GF-D8 (cell line): Measurements from ENCODE around the gene TSPAN11.
"Not testable (repeated sequence)": the region's sequence is repeated elsewhere in the genome, so short reads cannot be mapped to it uniquely, and the experiment has no call there.

Experiments used
- DNase-seq: peaks from one replicate; lab custom pipeline; 2025; lab: John Stamatoyannopoulos, UW

The TSPAN11 gene

DNA sequence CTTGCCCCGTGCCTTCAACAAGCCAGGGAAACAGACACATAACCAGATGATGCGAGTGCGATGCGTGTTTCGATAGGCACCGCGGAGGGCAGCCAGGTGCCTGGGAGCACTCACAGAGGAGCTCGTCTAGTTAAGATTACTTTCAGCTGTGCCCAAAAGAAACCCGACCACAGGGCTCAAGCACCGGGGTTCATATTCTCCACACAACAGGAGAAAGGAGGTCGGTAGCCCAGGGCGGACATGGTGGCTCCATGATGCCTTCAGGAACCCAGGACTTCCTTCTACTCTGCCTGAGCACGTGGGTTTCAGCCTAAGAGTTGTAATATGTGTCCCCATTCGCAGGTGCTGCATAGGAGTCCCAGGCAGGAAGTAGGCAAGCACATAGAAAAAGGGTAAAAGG is 93.4 kb downstream of the TSPAN11 start:
- DNase-seq = no peak

DNA sequence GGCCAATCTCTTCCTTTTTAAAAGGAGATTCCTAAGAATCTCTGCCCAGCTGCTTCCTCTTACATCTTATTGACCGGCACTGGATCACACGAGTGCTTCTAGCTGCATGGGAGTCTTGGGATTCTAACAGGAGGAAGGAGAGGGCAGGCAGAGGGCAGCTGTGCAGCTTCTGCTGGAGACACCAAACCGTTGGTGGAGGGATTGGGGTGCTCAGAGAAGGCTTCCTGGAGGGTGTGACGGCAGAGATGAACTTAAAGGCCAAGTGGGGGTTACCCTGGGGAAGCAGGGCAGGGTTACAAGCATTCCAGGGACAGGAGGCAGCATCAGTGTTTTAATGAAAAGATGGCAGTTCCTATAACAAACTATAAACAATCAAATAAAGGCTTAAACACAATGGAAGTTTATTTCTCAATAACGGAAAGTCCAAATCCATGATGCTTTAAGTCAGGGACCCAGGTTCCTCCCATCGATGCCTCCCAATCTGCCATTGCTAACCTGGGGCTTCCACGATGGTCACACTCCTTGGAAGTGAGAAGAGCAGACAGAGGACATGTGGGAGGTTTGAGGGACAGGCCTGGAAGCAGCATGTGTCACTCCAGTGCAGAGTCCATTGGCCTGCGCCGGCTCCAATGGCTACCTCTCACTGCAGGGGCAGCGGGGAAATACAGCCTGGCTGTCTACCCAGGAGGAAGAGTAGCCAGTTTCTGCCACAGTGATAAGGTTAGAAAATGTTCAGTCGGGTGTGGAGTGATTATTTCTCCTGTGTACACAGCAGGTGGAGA is 94.0 kb downstream of the TSPAN11 start:
- DNase-seq = no peak

DNA sequence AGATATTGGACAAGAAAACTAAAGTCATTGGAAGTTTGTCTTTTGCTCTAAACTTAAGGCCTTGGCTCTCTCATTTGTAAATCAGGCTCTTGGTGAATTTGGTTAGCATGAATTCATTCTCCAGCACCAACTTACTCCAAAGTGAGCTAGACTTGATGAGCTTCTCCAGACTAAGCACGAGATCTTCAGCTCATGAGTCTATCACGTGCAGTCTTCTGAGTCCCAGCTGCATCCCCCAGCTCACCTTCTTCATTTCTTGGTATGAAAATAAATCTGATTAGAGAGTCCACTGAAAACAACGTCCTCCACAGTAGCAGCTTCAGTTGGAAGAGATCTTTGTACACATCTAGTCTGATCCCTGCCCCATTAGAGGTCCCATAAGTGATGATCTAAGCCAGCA is 94.6 kb downstream of the TSPAN11 start:
- DNase-seq = no peak

DNA sequence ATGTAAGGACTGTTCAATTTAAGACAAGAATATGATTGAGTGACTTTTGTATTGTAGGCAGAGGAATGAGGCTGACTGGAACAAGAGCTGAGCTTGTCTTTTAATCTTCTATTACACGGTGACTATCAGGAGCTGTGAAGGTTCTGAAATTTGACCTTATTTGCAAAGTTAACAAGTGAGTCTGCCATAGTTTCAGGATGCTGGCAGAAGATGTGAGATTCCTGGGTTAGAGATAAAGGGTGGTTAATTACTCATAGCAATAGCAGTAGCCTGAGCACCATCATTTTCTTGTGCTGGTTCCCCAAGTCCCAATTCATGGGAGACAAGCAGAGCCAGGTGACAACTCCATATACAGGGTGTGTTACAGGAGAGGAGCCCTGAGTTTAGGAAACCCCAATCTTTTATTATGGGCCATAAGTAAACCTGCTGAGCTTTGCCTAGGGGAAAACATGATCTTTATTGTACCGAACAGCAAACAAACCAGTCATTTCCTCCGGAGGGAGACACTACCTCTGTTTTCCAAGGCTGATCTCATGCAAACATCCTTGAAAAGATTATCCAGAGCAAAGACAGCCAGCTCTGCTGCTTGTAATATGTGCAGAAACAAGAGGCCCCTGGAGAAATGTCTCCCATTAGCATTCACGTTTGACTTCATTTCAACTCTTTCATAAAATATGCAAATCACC is 95.4 kb downstream of the TSPAN11 start:
- no peak for DNase-seq

DNA sequence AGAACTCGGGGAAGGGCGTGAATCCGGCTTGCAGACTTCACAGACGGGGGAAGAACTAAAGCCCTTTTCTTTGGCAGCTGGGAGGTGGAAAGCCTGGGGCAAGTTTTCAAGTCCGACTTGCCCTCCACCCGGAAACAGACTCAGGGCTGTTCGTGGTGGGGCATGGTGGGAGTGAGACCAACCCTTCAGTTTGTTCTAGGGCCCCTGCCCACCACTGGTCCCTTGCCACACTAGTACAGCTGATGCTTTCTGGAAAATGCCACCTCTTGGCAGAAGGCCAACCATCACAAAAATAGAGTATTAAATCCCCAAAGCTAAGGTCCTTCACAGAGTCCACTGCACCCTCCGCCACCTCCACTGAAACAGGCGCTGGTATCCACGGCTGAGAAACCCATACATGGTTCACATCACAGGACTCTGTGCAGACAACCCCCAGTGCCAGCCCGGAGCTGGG is 96.8 kb downstream of the TSPAN11 start:
- no peak for DNase-seq

DNA sequence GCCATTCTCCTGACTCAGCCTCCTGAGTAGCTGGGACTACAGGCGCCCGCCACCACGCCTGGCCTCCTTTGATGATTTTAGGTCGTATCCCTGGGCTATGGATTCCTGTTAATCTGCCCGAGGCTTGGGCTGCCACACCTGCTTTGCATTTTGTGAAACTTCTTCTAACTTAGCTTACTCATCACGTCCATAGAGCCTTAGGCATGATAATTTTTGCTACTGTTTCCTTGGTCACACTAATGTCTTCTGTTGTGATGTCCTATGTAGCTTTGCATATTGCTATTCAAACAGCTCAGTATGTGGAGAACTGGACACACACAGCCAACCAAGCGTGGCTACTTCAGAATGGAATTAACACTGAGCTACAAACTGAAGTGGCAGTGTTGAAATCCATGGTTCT is 99.7 kb downstream of the TSPAN11 start:
- no peak for DNase-seq

DNA sequence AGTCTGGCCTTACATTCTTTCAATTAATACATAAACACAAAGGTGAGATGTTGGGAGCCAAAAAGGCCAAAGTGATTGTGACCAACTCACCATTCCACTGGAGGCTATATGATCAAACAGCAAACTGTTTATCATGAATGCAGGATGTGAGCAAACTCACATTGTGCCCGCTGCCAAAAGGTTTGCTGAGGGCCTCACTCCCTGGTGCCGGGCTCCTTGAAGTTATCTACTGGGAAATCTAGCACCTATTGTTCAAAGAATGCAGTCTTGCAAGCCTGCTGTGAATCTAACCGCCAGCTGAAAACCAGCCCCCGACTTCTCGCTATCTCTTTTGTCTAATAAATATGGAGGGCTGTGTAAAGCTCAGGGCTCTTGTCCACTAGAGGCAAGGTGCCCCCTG is 100.5 kb downstream of the TSPAN11 start:
- not testable (repeated sequence) for DNase-seq

DNA sequence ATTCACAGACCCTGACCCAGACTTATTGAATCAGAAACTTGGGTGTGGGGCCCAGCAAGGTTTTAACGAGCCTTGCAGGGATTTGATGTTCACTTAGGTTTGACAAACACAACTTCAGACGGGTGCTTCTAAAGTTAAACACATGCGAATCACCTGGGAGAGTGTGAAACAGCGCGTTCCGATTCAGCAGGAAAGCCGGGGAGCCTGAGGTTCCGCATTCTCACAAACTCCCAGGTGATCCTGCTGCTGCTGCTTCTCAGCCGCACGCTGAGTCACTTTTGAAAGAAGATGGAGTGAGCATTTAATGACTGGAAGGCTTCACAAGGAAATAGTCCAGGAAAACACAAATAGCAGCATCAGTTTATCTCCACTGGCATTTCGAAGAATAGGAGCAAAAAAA is 102.9 kb downstream of the TSPAN11 start:
- DNase-seq = no peak

DNA sequence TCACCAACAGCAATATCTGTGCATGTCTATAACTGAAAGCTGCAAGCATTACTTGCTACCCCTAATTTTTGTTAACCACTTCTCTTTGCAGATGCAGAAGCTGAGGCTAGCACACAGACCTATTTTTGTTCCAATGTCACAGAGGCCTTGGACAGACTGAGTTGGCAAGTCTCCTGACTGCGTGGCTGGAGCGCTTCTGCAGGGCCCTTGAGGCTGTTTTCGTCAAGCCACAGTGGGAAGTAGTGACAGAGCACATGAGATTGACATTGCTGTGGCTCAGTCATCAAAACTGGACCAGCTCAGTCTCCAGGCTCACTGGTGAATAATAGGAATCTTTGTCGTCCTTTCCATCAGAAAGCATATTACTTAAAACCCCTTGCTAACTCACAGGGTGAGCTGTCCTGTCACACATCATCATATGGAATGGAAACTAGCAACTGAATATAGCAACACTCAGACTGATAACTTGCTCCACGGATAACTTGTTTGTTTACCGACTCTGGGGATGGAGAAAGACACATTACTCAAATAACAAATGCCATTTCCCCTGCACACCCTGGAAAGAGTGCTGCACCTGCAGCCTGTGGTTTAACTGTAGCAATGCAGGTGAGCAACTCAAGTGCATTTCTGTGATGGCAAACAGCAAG is 103.5 kb downstream of the TSPAN11 start:
- no peak for DNase-seq

DNA sequence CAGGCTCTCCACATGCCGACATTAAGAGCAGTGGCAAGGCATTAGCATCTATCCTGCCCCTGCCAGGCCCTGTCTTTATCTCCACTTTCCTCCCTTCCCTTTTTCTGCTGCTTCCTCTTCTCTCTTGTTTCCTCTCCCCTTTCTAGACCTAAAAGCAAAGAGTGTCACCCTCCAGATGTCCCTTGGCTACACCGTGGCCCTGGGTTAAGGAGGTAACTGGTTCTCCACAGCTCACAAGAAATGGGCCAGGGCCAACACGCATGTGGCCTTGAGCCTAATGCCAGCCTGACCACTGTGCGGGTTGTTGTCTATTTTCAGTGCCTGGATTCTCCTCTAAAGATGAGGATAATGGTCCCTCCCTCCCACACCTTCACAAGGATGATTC is 105.4 kb downstream of the TSPAN11 start:
- no peak for DNase-seq

DNA sequence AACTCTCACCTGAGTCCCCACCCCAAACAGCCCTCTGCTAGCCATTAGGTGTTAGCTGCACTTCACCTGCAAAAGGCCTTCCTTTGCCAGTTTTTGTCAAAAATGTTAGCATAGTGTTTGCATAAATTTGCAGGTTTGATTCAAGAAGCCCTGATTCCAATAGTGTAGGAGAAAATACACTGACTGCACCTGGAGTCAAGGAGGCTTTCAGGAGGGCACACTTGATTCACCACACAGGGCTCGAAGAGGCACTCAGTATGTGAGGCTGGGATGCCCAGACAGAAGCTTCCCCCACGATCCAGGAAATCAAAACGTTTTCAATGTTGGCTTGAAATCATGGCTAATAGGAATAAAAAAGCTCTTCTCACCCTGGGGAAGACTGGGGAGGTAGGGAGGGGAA is 106.6 kb downstream of the TSPAN11 start:
- no peak for DNase-seq

DNA sequence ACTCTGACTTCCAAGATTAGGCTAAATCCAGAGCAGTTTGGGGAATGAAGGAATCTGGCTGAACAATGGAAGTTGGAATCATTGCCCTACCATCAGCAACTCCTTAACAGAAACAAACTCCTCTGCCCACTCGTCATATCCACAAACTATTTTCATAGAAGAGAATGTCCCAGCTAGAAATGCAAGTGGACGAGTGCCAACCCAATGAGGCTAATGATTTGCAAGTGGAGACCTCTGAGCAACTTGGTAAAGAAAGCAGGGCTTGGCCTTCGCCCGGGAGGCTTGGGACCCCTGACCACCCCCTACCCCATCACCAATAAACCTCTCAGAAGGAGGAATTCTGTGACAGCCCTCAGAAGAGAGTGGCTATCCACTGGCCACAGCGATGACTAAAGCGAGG is 107.1 kb downstream of the TSPAN11 start:
- DNase-seq = no peak

DNA sequence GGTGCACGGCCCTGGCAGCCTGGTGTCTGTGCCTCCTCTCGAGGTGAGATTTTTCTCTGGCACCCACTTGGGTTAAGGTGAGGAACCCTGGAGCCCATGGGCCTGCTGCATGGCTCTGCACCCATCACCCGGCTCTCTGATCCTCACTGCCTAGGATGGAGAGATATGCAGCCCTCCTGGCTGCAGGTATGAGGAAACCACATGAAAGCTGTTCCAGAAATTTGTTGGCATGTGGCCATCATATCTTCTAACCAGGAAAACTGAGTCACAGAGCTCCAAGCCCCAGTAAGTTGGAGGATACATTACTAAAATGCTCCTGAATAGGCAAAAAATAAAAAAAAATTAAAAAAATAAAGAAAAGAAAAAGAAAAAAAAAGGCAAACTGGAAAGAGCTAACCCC is 107.8 kb downstream of the TSPAN11 start:
- no peak for DNase-seq

DNA sequence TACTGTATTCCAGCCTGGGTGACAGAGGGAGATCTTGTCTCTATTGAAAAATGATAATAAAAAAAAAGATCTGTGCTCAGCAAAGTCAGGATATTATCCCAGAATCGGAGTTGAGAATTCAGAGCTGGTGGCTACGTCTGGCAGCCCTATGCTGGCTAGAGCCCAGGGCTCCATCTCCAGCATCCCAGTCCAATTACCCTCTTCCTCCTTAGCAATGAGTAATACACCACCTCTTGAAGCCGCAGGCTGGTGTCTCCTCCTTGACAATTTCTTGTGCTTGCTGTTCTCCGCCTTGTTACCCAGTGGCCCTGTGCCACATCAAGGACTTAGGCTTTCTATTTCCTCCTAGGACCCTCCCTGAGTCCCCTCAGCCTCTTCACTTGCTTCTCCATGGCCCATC is 108.7 kb downstream of the TSPAN11 start:
- DNase-seq = no peak

DNA sequence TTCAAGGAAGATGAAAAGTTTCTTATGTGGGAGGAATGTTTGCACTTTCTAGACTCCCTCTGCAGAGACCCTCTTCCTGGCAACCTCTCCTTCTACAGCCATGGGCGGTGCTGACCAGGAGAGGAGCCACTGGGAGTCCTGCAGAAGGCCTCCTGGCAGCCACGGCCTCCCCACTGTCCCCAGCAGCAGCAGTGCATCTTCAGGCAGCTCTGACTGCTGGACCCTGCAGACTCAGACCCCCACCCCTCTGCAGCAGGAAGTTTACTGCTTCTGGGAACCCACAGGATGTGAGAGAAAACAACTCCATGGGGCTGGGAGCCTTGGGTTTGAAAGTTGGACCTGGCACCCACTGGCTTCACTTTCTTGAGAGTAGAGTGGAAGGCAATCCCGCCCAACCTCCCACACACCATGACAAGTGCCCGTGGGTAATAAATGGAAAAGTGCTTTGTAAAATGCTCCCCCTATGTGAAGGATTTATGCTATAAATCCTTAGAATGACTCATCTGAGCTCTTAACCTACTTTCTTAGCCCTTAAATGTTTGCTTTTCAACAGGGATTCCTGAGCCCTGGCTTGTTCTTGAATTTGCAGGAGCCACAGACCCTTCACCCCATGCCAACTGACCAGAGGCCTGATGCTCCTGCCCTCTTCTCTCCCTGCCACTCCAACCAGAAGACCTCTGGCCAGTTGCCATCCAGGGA is 109.6 kb downstream of the TSPAN11 start:
- DNase-seq = no peak

DNA sequence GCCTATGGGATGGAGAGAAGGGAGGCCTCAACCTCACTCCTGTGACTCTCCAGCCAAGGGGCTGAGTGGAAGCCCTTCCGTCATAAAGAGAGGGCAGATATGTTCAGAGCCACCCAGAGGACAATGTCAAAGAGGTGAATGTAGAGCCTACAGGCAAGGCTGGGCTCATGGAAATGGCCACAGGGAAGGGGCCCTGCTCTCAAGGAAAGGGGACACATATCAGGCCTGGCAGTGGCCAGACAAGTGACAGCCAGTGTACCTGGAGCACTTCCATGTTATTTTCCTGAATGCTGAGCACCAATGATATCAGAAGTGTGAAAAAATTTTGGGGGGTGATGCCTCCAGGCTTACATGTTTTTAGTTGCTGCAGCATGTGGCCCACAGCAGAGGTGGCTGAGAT is 110.5 kb downstream of the TSPAN11 start:
- DNase-seq = no peak

DNA sequence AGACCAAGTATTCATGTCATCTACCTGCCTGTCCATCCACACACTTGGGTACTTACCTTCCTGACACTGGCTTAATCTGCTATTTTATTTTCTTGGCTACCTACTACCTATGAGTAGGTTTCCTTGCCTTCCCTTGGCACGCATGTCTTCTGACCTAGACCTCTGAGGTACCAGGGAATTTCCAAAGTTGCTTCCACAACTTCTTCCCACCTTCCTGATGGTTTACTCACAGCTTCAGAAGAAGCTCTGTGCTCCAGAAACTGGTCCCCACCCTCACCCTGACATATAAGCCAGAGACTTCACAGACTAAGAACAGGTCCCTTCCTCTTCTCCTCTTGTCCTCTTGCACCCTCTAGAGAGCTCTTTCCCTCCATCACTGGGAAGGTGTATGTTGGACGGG is 111.4 kb downstream of the TSPAN11 start:
- no peak for DNase-seq

DNA sequence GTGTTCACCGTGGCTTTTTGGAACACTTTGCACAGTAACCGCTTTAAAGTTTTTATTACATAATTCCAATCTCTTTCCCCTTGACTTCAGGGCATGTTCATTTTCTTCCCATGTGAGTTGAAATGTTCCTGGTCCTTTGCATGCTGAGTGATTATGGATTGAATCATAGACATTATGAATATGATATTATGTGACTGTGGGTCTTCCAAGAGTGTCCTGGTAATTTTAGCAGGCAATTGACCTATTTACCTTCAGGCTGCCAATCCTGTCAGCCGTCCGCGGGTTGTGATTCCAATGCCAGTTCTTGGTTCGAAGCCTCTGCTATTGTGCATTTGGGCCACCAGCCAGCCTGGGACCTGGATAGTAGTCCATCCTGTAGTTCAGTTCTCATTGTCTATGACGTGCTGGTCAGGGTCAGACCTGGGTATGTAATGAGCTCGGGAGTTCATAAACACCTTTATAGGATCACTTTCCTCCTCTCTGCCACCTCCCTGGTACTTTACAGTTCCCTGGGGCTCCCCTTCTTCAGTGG is 114.6 kb downstream of the TSPAN11 start:
- DNase-seq = no peak
